ENCODE measurements around the gene NELL2.
"Not testable (repeated sequence)": the region's sequence is repeated elsewhere in the genome, so short reads cannot be mapped to it uniquely, and the experiment has no call there.

The NELL2 gene

GRCh38 chr12:44774815-44775411 lies 101.2 kb downstream of the NELL2 start:
- peak; percentile 62 for DNase-seq

GRCh38 chr12:44771485-44772021 lies 104.6 kb downstream of the NELL2 start:
- DNase-seq: no peak

GRCh38 chr12:44765796-44766195 lies 110.3 kb downstream of the NELL2 start:
- no peak for DNase-seq

- no peak for DNase-seq
Measured at GRCh38 chr12:44763021-44763420, 113.1 kb downstream of the NELL2 start.

- DNase-seq: no peak
Measured at GRCh38 chr12:44759289-44759688, 116.8 kb downstream of the NELL2 start.

GRCh38 chr12:44750468-44750867 lies 125.6 kb downstream of the NELL2 start:
- DNase-seq: no peak

GRCh38 chr12:44749566-44749965 lies 126.5 kb downstream of the NELL2 start:
- DNase-seq: no peak

GRCh38 chr12:44748950-44749468 lies 127.1 kb downstream of the NELL2 start:
- DNase-seq: no peak

GRCh38 chr12:44741292-44741980 lies 134.7 kb downstream of the NELL2 start:
- DNase-seq: not testable (repeated sequence)

- DNase-seq: no peak
Measured at GRCh38 chr12:44738051-44738450, 138.1 kb downstream of the NELL2 start.

GRCh38 chr12:44728566-44728965 lies 147.5 kb downstream of the NELL2 start:
- DNase-seq: no peak

- DNase-seq: no peak
Measured at GRCh38 chr12:44720265-44720664, 155.8 kb downstream of the NELL2 start.

- DNase-seq: no peak
Measured at GRCh38 chr12:44717612-44718011, 158.5 kb downstream of the NELL2 start.

GRCh38 chr12:44716711-44717110 lies 159.4 kb downstream of the NELL2 start:
- DNase-seq: no peak

- no peak for DNase-seq
Measured at GRCh38 chr12:44711736-44712135, 164.4 kb downstream of the NELL2 start.

GRCh38 chr12:44709166-44709565 lies 166.9 kb downstream of the NELL2 start:
- DNase-seq: no peak

- no peak for DNase-seq
Measured at GRCh38 chr12:44708218-44708617, 167.9 kb downstream of the NELL2 start.

GRCh38 chr12:44703182-44703910 lies 172.8 kb downstream of the NELL2 start:
- no peak for DNase-seq

- no peak for DNase-seq
Measured at GRCh38 chr12:44697511-44697910, 178.6 kb downstream of the NELL2 start.

- DNase-seq: no peak
Measured at GRCh38 chr12:44696542-44696941, 179.6 kb downstream of the NELL2 start.

- DNase-seq: no peak
Measured at GRCh38 chr12:44694017-44694416, 182.1 kb downstream of the NELL2 start.

- no peak for DNase-seq
Measured at GRCh38 chr12:44689587-44689986, 186.5 kb downstream of the NELL2 start.

GRCh38 chr12:44686821-44687432 lies 189.2 kb downstream of the NELL2 start:
- DNase-seq: not testable (repeated sequence)
